Activated B cell treated with CpG ODN at 0.5 μM for 24 hours (primary cell): ENCODE measurements around the gene ALG9. TPM values are rescaled to one million over a fixed set of nuclear protein-coding genes. Genes with fewer than 3 reads are reported as not detected.
"Not testable (repeated sequence)": the region's sequence is repeated elsewhere in the genome, so short reads cannot be mapped to it uniquely, and the experiment has no call there.

Experiments used
- ATAC-seq: fragments of 200-7000 bp; cut with Tn5 transposase; one replicate; pipeline ENCODE4 v1.10.0; 2021; ENCODE audit warnings: low read depth, mild to moderate bottlenecking, moderate library complexity
- CTCF ChIA-PET: fragments of 350-600 bp; sonication (Branson Sonifier 250); formaldehyde crosslinking; loops from one replicate; lab custom pipeline; 2021; ENCODE audit warnings: antibody characterized with exemption; lab: Charles Lee
- POLR2A ChIA-PET: fragments of 350-600 bp; sonication (Branson Sonifier 250); formaldehyde crosslinking; loops from one replicate; lab custom pipeline; 2021; ENCODE audit warnings: antibody characterized with exemption; lab: Charles Lee
- DNase-seq: peaks from one replicate; pipeline ENCODE4 v3.0.0; 2022
- H3K27ac Mint-ChIP-seq: one replicate; pipeline ENCODE4 v1.8.0; 2020; ENCODE audit warnings: mixed read lengths
- H3K27me3 Mint-ChIP-seq: one replicate; pipeline ENCODE4 v1.8.0; 2021; ENCODE audit warnings: mixed read lengths
- H3K36me3 Mint-ChIP-seq: one replicate; pipeline ENCODE4 v1.8.0; 2021; ENCODE audit warnings: low read depth, mixed read lengths
- H3K4me1 Mint-ChIP-seq: one replicate; pipeline ENCODE4 v1.8.0; 2021; ENCODE audit warnings: mixed read lengths
- H3K4me3 Mint-ChIP-seq: one replicate; pipeline ENCODE4 v1.8.0; 2020; ENCODE audit warnings: mild to moderate bottlenecking, mixed read lengths
- H3K9me3 Mint-ChIP-seq: one replicate; pipeline ENCODE4 v1.8.0; 2020; ENCODE audit warnings: mixed read lengths
- CTCF ChIP-seq: fragments of 200-600 bp; IDR thresholded peaks from one replicate; pipeline ENCODE4 v1.8.0; 2022; ENCODE audit warnings: antibody characterized with exemption, mild to moderate bottlenecking
- intact Hi-C: fragments of 100-400 bp; cut with micrococcal nuclease; formaldehyde crosslinking; loops from one replicate; pipeline ENCODE4 v1.15.1; 2024
- total RNA-seq: library from RNA; stranded (reverse); gene quantifications from 2 replicates; pipeline ENCODE4 v1.2.3, GENCODE V29; 2022

Gene ALG9
- total RNA-seq, 1 donor from 2014 or later = 20.1 TPM

DNA sequence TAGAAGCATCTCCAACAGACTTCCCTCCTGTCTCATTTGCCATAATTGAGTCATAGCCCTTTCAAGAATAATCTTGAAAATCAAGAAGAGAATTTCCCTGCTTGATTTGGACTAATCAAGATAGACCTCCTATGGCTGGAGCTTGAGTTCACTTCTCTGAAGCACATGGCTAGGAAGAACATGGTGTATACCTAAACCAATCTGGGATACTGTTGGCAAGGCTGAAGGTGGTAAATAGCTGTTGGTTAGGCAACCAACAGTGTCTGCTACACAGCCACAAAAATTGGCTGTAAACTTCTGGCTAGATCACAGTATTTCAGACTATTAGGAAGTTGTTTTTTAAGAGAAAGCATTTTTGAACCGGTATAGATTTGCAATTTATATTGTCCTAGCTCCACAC lies 35.3 kb upstream of the ALG9 start:
- TF ChIP-seq CTCF = no peak
- H3K27me3 Mint-ChIP-seq = peaks cover 31% of the 10 kb centered on the region
- no peak overlapping the region for H3K4me3 Mint-ChIP-seq
- no peak overlapping the region for H3K27ac Mint-ChIP-seq
- POLR2A ChIA-PET = no interaction called here
- CTCF ChIA-PET = no interaction called here
- no peak for DNase-seq
- intact Hi-C loops = no loop called here
- H3K4me1 Mint-ChIP-seq = no peaks in the 10 kb centered on the region
- H3K36me3 Mint-ChIP-seq = no peaks in the 10 kb centered on the region
- no peak for ATAC-seq
- peaks cover 2% of the 10 kb centered on the region for H3K9me3 Mint-ChIP-seq

DNA sequence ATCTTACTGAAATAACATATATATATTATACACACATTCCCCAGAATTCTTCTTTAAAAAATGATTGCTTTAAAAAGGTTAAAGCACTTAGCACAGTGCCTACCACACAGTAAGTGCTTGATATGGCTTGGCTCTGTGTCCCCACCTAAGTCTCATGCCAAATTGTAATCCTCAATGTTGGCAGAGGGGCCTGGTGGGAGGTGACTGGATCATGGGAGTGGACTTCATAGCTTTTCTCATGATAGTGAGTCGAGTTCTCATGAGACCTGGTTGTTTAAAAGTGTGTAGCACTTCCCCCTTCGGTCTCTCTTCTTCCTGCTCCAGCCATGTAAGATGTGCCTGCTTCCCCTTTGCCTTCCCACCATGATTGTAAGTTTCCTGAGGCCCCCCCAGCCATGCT lies 34.0 kb upstream of the ALG9 start:
- Mint-ChIP-seq H3K36me3 (no peaks in the 10 kb centered on the region), H3K4me1 (no peaks in the 10 kb centered on the region), H3K4me3 (no peak overlapping the region), H3K27ac (no peak overlapping the region), H3K27me3 (peaks cover 24% of the 10 kb centered on the region), H3K9me3 (peaks cover 2% of the 10 kb centered on the region)
- DNase-seq (no peak), ATAC-seq (no peak)
- TF ChIP-seq CTCF = no peak
- ChIA-PET POLR2A (no interaction called here), CTCF (no interaction called here)
- intact Hi-C loops = no loop called here

GRCh38 chr11:111886844-111887243 lies 15.5 kb upstream of the ALG9 start:
- H3K4me3 Mint-ChIP-seq = no peak overlapping the region
- DNase-seq (no peak), ATAC-seq (no peak)
- H3K4me1 Mint-ChIP-seq = no peaks in the 10 kb centered on the region
- H3K27ac Mint-ChIP-seq = no peak overlapping the region
- no peak for TF ChIP-seq CTCF
- CTCF ChIA-PET = interaction anchor here (1.6 kb wide), 1 partner anchor 10 kb away, joined by 5 read pairs; no protein-coding TSS in a partner anchor
- POLR2A ChIA-PET = interaction anchor here (0.7 kb wide), 1 partner anchor 40 kb away, joined by 3 read pairs; no protein-coding TSS in a partner anchor
- no peaks in the 10 kb centered on the region for H3K27me3 Mint-ChIP-seq
- peaks cover 4% of the 10 kb centered on the region for H3K36me3 Mint-ChIP-seq
- intact Hi-C loops = no loop called here
- H3K9me3 Mint-ChIP-seq = no peaks in the 10 kb centered on the region

DNA sequence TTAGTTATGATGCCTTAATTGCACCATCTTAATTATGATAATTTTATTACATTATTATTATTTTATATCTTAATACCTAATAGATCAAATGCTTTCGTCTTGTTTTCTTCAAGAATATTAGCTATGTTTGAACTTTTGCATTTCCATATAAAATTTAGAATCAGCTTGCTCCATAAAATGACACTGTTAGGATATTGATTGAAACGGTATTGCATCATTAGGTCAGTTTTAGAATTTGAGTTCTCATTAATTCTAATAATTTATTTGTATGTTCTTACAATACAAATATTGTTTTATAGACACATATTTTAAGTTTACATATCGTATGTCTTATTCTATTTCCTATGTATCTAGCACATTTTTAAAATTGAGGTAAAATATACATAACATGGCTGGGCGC lies 14.7 kb upstream of the ALG9 start:
- ATAC-seq (no peak), DNase-seq (no peak)
- POLR2A ChIA-PET = no interaction called here
- no peaks in the 10 kb centered on the region for H3K4me1 Mint-ChIP-seq
- TF ChIP-seq CTCF = no peak
- H3K27me3 Mint-ChIP-seq = no peaks in the 10 kb centered on the region
- H3K27ac Mint-ChIP-seq = no peak overlapping the region
- H3K36me3 Mint-ChIP-seq = peaks cover 4% of the 10 kb centered on the region
- CTCF ChIA-PET = interaction anchor here (1.0 to 1.6 kb wide), 2 partner anchors 9 to 394 kb away, joined by 3 to 5 read pairs; no protein-coding TSS in a partner anchor
- no peak overlapping the region for H3K4me3 Mint-ChIP-seq
- intact Hi-C loops = no loop called here
- no peaks in the 10 kb centered on the region for H3K9me3 Mint-ChIP-seq

DNA sequence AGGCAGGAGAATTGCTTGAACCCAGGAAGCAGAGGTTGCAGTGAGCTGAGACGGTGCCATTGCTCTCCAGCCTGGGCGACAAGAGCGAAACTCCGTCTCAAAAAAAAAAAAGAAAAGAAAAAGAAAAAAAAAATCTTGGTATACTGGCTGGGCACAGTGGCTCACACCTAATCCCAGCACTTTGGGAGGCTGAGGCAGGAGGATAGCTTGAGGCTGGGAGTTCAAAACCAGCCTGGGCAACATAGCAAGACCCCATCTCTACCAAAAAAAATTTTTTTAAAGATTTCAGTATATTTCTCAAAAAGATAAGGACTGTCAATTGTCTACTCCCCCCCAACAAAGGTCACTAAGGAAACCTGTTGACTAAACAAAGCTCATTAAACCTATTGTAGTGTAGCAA lies 13.7 kb upstream of the ALG9 start:
- DNase-seq, H3K4me3 Mint-ChIP-seq, H3K27me3 Mint-ChIP-seq, intact Hi-C loops, H3K27ac Mint-ChIP-seq, H3K4me1 Mint-ChIP-seq, POLR2A ChIA-PET, ATAC-seq, H3K9me3 Mint-ChIP-seq, H3K36me3 Mint-ChIP-seq: not testable (repeated sequence)
- CTCF ChIA-PET = interaction anchor here (1.0 kb wide), 1 partner anchor 395 kb away, joined by 3 read pairs; no protein-coding TSS in a partner anchor

DNA sequence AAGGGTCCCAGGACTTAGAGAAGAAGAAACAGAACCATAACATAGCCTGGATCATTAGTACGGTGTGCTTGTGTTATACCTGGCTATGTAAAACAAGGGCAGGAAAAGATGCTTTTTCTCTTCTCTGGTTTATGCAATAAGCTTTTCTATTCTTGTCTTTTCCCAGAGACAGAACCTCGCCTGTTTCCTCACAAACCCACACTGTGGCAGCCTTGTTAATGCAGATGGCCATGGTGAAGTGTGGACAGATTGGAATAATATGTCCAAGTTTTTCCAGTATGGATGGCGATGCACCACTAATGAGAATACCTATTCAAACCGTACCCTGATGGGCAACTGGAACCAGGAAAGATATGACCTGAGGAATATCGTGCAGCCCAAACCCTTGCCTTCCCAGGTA lies 10.8 kb upstream of the ALG9 start:
- CTCF ChIA-PET = interaction anchor here (2.7 kb wide), 1 partner anchor 44 kb away, joined by 12 read pairs; no protein-coding TSS in a partner anchor

More for the DNA sequence above, 10.8 kb upstream of the ALG9 start:
- no peak for TF ChIP-seq CTCF
- no peak overlapping the region for H3K27ac Mint-ChIP-seq
- DNase-seq (no peak), ATAC-seq (no peak)
- no peaks in the 10 kb centered on the region for H3K9me3 Mint-ChIP-seq
- intact Hi-C loops = no loop called here
- no peak overlapping the region for H3K4me3 Mint-ChIP-seq
- POLR2A ChIA-PET = interaction anchor here (1.2 kb wide), 1 partner anchor 10 kb away, joined by 4 read pairs; the partner anchor contains the start of gene ALG9
- H3K27me3 Mint-ChIP-seq = no peaks in the 10 kb centered on the region
- H3K36me3 Mint-ChIP-seq = peaks cover 11% of the 10 kb centered on the region
- H3K4me1 Mint-ChIP-seq = peaks cover 17% of the 10 kb centered on the region
